MM.1S (cell line): ENCODE data around the gene PLAGL1.

Experiments used
- DNase-seq: peaks from one replicate; pipeline ENCODE4 v3.0.0-alpha.2; 2015
- H2AFZ ChIP-seq: fragments of 300-600 bp; sonication (generic); 2 replicates; pipeline ENCODE4 v1.6.0; 2016; ENCODE audit warnings: antibody characterized with exemption, low read length
- H3F3A ChIP-seq: fragments of 300-600 bp; sonication (generic); 2 replicates; pipeline ENCODE4 v1.6.1; 2016; ENCODE audit warnings: mild to moderate bottlenecking, antibody characterized with exemption, low read length, moderate library complexity, mixed read lengths; ENCODE audit not compliant: insufficient read depth
- H3K27ac ChIP-seq: fragments of 300-600 bp; sonication (generic); 2 replicates; pipeline ENCODE4 v1.5.1; 2016; ENCODE audit warnings: mild to moderate bottlenecking, low read length
- H3K27me3 ChIP-seq: fragments of 300-600 bp; sonication (generic); replicated peaks from 2 replicates; pipeline ENCODE4 v1.6.0; 2016; ENCODE audit warnings: low read length; ENCODE audit not compliant: insufficient read depth
- H3K36me3 ChIP-seq: fragments of 300-600 bp; sonication (generic); replicated peaks from 2 replicates; pipeline ENCODE4 v1.6.1; 2016; ENCODE audit warnings: mild to moderate bottlenecking, low read length, mixed read lengths; ENCODE audit not compliant: insufficient read depth
- H3K4me1 ChIP-seq: fragments of 300-600 bp; sonication (generic); 2 replicates; pipeline ENCODE4 v1.6.1; 2016; ENCODE audit warnings: low read length, mixed read lengths
- H3K4me2 ChIP-seq: fragments of 300-600 bp; sonication (generic); 2 replicates; pipeline ENCODE4 v1.6.0; 2016; ENCODE audit warnings: low read depth, low read length
- H3K4me3 ChIP-seq: fragments of 300-600 bp; sonication (generic); 2 replicates; pipeline ENCODE4 v1.5.1; 2016; ENCODE audit warnings: low read length, mixed read lengths
- H3K79me2 ChIP-seq: fragments of 300-600 bp; sonication (generic); 2 replicates; pipeline ENCODE4 v1.6.1; 2016; ENCODE audit warnings: mixed run types, low read length, mixed read lengths
- H3K9ac ChIP-seq: fragments of 300-600 bp; sonication (generic); 2 replicates; pipeline ENCODE4 v1.6.1; 2016; ENCODE audit warnings: low read length, mixed read lengths
- H3K9me2 ChIP-seq: fragments of 300-600 bp; sonication (generic); replicated peaks from 2 replicates; pipeline ENCODE4 v1.6.1; 2016; ENCODE audit warnings: mild to moderate bottlenecking, low read length, mixed read lengths; ENCODE audit not compliant: insufficient read depth
- H3K9me3 ChIP-seq: fragments of 300-600 bp; sonication (generic); replicated peaks from 2 replicates; pipeline ENCODE4 v1.6.1; 2016; ENCODE audit warnings: mild to moderate bottlenecking, low read length, mixed read lengths; ENCODE audit not compliant: insufficient read depth
- H4K20me1 ChIP-seq: fragments of 300-600 bp; sonication (generic); 2 replicates; pipeline ENCODE4 v1.6.1; 2016; ENCODE audit warnings: mild to moderate bottlenecking, low read length, moderate library complexity, mixed read lengths; ENCODE audit not compliant: insufficient read depth
- EZH2 ChIP-seq: fragments of 300-600 bp; sonication (generic); optimal IDR thresholded peaks from 2 replicates; pipeline ENCODE3; 2017; ENCODE audit warnings: low read depth, mild to moderate bottlenecking, antibody characterized with exemption, low read length, mixed read lengths
- EZH2phosphoT487 ChIP-seq: fragments of 300-600 bp; sonication (generic); IDR thresholded peaks from 2 replicates; pipeline ENCODE4 v1.6.1; 2018; ENCODE audit warnings: antibody characterized with exemption, low read length
- TF ChIP-seq, protein P1 (sequence below): fragments of 300-600 bp; sonication (generic); IDR thresholded peaks from 2 replicates; pipeline ENCODE4 v1.5.1; 2016; ENCODE audit warnings: antibody characterized with exemption, low read length, mixed read lengths

PLAGL1 gene

DNA sequence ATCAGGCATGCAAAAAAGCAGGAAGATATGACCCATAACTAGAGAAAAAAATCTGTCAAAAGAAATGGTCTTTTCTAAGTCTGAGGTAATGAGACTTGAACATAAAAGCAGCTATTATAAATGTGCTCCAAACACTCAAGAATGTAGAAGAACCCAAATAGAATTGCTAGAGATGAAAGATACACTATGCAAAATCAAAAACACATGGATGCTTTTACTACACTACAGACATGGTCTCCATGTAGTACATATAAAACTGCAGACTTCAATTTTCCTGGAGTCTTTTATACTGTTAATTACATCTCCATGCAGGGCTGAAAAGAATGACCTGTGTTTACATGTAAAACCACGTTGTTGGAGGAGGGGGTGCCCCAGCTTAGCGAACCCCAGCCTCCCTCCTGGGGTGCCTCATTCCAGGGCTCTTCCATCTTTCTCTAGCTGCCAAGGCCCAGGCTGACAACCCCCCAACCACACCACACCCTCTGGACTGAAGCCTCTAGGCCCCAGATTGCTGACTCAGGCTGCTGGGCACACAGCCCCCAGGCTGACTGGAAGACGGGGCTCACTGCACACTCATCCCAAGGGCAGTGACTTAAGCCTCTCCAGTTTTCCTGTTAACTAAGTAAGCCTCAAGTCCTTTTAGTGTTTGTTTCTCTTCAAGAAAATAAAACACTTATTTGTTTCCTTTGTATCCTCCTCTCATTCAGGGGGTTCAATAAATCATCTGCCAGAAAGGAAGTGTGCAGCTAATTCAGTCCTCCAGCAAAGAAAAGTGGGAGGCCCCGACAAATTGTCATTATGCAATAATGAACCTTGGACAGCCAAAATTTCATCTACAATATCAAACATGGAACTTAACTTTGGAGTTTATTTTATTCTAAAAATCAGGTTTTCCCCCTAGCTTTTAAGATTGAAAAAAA lies 26.0 kb upstream of the PLAGL1 start:
- no peak overlapping the region for H3K4me3 ChIP-seq
- H3K79me2 ChIP-seq: no peaks in the 10 kb centered on the region
- no peaks in the 10 kb centered on the region for H3K9me2 ChIP-seq
- H3K4me2 ChIP-seq: no peak overlapping the region
- H3K27ac ChIP-seq: no peak overlapping the region
- H3K36me3 ChIP-seq: no peaks in the 10 kb centered on the region
- TF ChIP-seq EZH2phosphoT487: no peak
- TF ChIP-seq EZH2: no peak
- TF ChIP-seq, protein P1, sequence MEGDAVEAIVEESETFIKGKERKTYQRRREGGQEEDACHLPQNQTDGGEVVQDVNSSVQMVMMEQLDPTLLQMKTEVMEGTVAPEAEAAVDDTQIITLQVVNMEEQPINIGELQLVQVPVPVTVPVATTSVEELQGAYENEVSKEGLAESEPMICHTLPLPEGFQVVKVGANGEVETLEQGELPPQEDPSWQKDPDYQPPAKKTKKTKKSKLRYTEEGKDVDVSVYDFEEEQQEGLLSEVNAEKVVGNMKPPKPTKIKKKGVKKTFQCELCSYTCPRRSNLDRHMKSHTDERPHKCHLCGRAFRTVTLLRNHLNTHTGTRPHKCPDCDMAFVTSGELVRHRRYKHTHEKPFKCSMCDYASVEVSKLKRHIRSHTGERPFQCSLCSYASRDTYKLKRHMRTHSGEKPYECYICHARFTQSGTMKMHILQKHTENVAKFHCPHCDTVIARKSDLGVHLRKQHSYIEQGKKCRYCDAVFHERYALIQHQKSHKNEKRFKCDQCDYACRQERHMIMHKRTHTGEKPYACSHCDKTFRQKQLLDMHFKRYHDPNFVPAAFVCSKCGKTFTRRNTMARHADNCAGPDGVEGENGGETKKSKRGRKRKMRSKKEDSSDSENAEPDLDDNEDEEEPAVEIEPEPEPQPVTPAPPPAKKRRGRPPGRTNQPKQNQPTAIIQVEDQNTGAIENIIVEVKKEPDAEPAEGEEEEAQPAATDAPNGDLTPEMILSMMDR: no peak
- H3K9me3 ChIP-seq: no peaks in the 10 kb centered on the region
- no peaks in the 10 kb centered on the region for H4K20me1 ChIP-seq
- no peak for DNase-seq
- no peak overlapping the region for H2AFZ ChIP-seq
- no peaks in the 10 kb centered on the region for H3K4me1 ChIP-seq
- H3K9ac ChIP-seq: no peak overlapping the region
- no peaks in the 10 kb centered on the region for H3F3A ChIP-seq
- no peaks in the 10 kb centered on the region for H3K27me3 ChIP-seq

DNA sequence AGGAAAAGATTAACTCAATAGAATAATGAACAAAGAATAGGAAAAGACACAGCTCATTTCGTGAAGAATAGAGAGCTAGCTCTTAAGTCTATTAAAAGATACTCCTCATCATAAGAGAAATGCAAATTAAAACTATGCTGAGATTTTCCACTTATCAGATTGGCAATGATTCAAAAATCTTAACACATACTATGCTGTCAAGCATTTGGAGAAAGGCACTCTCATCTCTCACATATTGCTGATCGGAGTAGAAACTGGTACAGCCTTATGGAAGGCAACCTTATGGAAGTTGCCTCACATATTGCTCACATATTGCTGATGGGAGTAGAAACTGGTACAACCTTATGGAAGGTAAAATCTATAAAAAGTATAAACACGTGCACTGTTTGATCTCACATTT lies 21.4 kb upstream of the PLAGL1 start:
- no peaks in the 10 kb centered on the region for H3K9me2 ChIP-seq
- H3K79me2 ChIP-seq: no peaks in the 10 kb centered on the region
- H3K36me3 ChIP-seq: no peaks in the 10 kb centered on the region
- no peak overlapping the region for H3K4me3 ChIP-seq
- no peaks in the 10 kb centered on the region for H4K20me1 ChIP-seq
- H3K4me1 ChIP-seq: no peaks in the 10 kb centered on the region
- no peak overlapping the region for H2AFZ ChIP-seq
- no peak overlapping the region for H3K9ac ChIP-seq
- H3K27me3 ChIP-seq: no peaks in the 10 kb centered on the region
- no peak overlapping the region for H3K4me2 ChIP-seq
- no peaks in the 10 kb centered on the region for H3K9me3 ChIP-seq
- no peaks in the 10 kb centered on the region for H3F3A ChIP-seq
- no peak for DNase-seq
- TF ChIP-seq, protein P1: no peak
- no peak for TF ChIP-seq EZH2
- no peak for TF ChIP-seq EZH2phosphoT487
- H3K27ac ChIP-seq: no peak overlapping the region

DNA sequence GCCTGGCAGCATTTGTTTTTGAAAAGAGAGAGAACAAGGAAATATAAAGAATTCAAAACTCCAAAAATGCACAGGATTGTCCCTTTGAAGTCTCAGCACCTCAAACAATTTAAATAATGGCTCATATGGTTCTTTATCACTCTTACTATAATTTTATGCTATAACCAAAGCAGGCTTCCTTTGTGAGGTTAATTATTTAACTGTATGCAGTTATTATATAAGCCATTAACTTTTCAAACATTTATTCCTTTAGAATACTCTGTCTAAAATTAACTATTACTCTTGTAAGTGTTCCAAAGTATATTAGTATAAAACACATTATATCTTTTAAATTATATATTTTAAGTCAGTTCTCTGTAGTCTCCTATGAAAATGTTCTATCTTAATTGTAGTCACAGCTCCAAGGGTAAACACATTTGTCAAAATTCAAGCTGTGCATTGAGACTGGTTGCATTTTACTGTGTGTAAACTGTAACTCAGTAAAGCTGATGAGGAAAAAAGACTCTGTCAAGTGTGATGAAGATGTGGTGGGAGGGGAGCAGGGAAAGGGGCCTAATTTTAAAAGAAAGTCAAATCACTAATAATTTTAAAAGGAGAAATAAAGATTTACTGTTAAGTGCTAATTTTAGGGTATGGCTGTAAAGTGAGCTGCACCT lies 20.0 kb upstream of the PLAGL1 start:
- H4K20me1 ChIP-seq: no peaks in the 10 kb centered on the region
- H3K27me3 ChIP-seq: no peaks in the 10 kb centered on the region
- H3K27ac ChIP-seq: no peak overlapping the region
- no peak overlapping the region for H3K9ac ChIP-seq
- H3K4me3 ChIP-seq: no peak overlapping the region
- DNase-seq: no peak
- H3K4me2 ChIP-seq: no peak overlapping the region
- no peaks in the 10 kb centered on the region for H3K36me3 ChIP-seq
- H2AFZ ChIP-seq: no peak overlapping the region
- H3K9me2 ChIP-seq: no peaks in the 10 kb centered on the region
- H3F3A ChIP-seq: no peaks in the 10 kb centered on the region
- no peaks in the 10 kb centered on the region for H3K79me2 ChIP-seq
- H3K4me1 ChIP-seq: no peaks in the 10 kb centered on the region
- TF ChIP-seq, protein P1: no peak
- TF ChIP-seq EZH2 (no peak), EZH2phosphoT487 (no peak)
- H3K9me3 ChIP-seq: no peaks in the 10 kb centered on the region
